DOHH2 (cell line): ENCODE results near the gene SPTAN1.

Experiments used
- CTCF ChIP-seq: fragments of 200-600 bp; sonication (generic); IDR thresholded peaks from one replicate; pipeline ENCODE4 v1.5.1; 2014; ENCODE audit warnings: antibody characterized with exemption, mild to moderate bottlenecking, low read depth, low read length; ENCODE audit not compliant: poor library complexity, severe bottlenecking
- EZH2phosphoT487 ChIP-seq: fragments of 200-600 bp; sonication (generic); IDR thresholded peaks from 2 replicates; pipeline ENCODE4 v1.6.1; 2017; ENCODE audit warnings: borderline replicate concordance, mild to moderate bottlenecking, antibody characterized with exemption, low read length, moderate library complexity, mixed read lengths

GRCh38 chr9:128577206-128577605 lies 24.8 kb downstream of the SPTAN1 start:
- TF ChIP-seq CTCF (no peak), EZH2phosphoT487 (no peak)
